PC-9 (cell line): ENCODE results near the gene CUX1.

ENCODE experiments used
- EZH2 ChIP-seq: fragments of 200-600 bp; sonication (generic); IDR thresholded peaks from 2 replicates; pipeline ENCODE4 v1.8.0; 2017; ENCODE audit warnings: antibody characterized with exemption, low read depth
- TF ChIP-seq, protein P1 (sequence below): fragments of 200-600 bp; sonication (generic); conservative IDR thresholded peaks from 2 replicates; pipeline ENCODE4 v1.6.1; 2017; ENCODE audit warnings: mixed run types, antibody characterized with exemption, mild to moderate bottlenecking, moderate library complexity

DNA sequence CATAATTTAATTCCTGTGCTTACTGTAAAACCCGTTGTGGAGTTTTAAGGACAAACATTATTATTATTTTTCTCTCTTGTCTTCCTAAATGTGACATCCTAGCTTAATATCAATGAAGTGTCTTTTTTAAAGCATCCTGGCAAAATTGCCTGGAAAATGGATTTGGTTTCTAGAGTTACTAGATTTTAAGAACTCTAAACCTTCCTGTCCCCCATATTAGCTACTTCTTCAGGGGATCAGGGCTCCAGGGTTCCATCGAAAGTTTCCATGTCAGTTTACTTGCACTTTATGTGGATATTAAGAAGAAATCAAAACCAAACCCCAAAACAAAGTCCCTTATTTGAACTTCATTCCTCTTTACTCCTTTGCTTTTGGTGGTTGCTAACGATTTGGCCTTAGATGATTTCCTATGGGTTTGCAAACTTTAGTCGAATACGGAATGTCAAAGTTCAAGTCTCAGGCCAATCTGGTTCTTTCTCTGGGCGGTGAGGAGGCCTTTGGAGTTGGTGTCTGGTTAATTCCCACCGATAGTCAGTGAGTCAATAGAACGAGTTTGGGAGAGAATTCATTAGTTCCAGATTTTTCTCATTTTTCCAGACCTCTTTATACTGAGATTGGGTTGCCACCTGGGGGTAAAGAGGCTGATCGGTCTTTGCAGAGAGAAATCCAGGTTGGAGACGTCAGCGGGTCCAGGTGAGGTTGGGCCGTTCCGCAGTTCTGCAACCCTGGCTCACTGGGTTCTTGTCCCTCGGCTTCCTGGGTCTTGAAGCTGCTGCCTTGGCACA lies 1.1 kb downstream of the CUX1 start:
- TF ChIP-seq, protein P1, sequence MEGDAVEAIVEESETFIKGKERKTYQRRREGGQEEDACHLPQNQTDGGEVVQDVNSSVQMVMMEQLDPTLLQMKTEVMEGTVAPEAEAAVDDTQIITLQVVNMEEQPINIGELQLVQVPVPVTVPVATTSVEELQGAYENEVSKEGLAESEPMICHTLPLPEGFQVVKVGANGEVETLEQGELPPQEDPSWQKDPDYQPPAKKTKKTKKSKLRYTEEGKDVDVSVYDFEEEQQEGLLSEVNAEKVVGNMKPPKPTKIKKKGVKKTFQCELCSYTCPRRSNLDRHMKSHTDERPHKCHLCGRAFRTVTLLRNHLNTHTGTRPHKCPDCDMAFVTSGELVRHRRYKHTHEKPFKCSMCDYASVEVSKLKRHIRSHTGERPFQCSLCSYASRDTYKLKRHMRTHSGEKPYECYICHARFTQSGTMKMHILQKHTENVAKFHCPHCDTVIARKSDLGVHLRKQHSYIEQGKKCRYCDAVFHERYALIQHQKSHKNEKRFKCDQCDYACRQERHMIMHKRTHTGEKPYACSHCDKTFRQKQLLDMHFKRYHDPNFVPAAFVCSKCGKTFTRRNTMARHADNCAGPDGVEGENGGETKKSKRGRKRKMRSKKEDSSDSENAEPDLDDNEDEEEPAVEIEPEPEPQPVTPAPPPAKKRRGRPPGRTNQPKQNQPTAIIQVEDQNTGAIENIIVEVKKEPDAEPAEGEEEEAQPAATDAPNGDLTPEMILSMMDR: no peak
- no peak for TF ChIP-seq EZH2
